ENCODE results near the gene TDRD1. TPM values are rescaled to one million over a fixed set of nuclear protein-coding genes. Genes with fewer than 3 reads are reported as not detected.

Gene TDRD1
- total RNA-seq, 1 donor from 2014 or later, result 1.9 TPM

DNA sequence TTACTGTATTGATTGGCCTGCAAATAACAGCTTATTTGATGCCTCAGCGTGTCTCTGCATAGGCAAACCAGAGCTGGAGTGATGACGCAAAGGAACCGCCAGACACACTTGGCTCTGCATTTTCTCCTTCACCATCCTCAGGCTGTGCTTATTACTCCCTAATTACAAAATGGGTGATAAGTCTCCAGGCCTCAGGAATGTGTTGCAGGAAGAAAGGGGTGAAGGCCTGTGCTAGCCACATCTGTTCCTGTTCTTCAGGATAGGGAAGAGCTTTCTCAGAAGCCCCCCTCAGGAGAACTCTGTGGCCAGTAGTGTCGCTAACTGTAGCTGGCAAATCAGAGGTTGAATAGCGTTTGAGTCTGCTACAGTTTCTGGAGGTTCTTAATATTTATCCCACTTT lies 5.1 kb downstream of the TDRD1 start:
- no peak overlapping the region for H3K4me3 ChIP-seq
- intact Hi-C loops (cut with micrococcal nuclease), result no loop called here
- DNase-seq, result no peak
- TF ChIP-seq, protein P1, sequence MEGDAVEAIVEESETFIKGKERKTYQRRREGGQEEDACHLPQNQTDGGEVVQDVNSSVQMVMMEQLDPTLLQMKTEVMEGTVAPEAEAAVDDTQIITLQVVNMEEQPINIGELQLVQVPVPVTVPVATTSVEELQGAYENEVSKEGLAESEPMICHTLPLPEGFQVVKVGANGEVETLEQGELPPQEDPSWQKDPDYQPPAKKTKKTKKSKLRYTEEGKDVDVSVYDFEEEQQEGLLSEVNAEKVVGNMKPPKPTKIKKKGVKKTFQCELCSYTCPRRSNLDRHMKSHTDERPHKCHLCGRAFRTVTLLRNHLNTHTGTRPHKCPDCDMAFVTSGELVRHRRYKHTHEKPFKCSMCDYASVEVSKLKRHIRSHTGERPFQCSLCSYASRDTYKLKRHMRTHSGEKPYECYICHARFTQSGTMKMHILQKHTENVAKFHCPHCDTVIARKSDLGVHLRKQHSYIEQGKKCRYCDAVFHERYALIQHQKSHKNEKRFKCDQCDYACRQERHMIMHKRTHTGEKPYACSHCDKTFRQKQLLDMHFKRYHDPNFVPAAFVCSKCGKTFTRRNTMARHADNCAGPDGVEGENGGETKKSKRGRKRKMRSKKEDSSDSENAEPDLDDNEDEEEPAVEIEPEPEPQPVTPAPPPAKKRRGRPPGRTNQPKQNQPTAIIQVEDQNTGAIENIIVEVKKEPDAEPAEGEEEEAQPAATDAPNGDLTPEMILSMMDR (IDR thresholded peaks at IDR 0.05; ENCODE audit: borderline replicate concordance), result no peak
- H3K27ac ChIP-seq (replicated peaks), result no peak overlapping the region
- no peaks in the 10 kb centered on the region for H3K36me3 ChIP-seq
- no peaks in the 10 kb centered on the region for H3K27me3 ChIP-seq (ENCODE audit: low read depth)
- no peaks in the 10 kb centered on the region for H3K9me3 ChIP-seq (replicated peaks)
- H3K4me1 ChIP-seq, result peaks cover 11% of the 10 kb centered on the region

DNA sequence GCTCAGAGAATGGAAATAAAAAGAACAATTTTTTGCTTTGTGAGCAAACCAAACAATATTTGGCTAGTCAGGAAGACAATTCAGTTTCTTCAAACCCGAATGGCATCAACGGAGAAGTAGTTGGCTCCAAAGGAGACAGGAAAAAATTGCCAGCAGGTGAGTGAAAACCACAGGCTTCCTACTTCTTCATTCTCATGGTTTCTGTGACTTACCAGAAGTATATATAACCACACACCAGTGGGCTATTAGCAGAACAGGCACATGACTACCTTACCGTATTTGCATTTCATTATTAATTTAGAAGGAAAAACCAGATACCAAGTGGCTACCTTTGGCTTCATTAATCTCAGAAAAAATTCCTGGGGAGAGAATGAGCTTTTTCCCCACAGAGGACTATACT lies 8.8 kb downstream of the TDRD1 start:
- TF ChIP-seq, protein P1 (IDR thresholded peaks at IDR 0.05; ENCODE audit: borderline replicate concordance), result no peak
- Histone ChIP-seq H3K36me3 (no peaks in the 10 kb centered on the region), H3K4me3 (no peak overlapping the region), H3K27me3 (ENCODE audit: low read depth) (no peaks in the 10 kb centered on the region), H3K4me1 (no peaks in the 10 kb centered on the region), H3K9me3 (replicated peaks) (no peaks in the 10 kb centered on the region), H3K27ac (replicated peaks) (no peak overlapping the region)
- intact Hi-C loops (cut with micrococcal nuclease), result no loop called here
- DNase-seq, result no peak

DNA sequence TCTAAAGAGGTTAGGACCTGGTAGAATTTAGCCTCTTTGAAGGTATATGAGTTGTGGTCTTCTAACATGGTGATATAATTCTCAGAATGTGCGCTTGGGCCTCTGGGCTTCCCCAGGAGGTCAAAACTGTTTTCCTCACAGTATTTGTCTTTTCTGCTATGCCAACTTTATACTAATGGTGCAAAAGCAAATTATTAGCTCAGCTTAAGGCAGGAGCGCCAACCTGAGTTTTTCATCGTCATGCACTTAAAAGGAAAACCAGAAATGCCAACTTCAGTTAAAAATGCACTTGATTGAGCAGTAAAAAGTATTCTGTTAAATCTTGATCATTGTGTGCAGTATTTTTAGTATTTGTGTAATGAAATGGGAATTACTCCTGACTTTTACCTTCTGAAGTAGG lies 9.7 kb downstream of the TDRD1 start:
- Histone ChIP-seq H3K36me3 (no peaks in the 10 kb centered on the region), H3K27me3 (ENCODE audit: low read depth) (no peaks in the 10 kb centered on the region), H3K4me3 (no peak overlapping the region), H3K27ac (replicated peaks) (no peak overlapping the region), H3K9me3 (replicated peaks) (no peaks in the 10 kb centered on the region), H3K4me1 (no peaks in the 10 kb centered on the region)
- no peak for DNase-seq
- TF ChIP-seq, protein P1 (IDR thresholded peaks at IDR 0.05; ENCODE audit: borderline replicate concordance), result no peak
- intact Hi-C loops (cut with micrococcal nuclease), result no loop called here

DNA sequence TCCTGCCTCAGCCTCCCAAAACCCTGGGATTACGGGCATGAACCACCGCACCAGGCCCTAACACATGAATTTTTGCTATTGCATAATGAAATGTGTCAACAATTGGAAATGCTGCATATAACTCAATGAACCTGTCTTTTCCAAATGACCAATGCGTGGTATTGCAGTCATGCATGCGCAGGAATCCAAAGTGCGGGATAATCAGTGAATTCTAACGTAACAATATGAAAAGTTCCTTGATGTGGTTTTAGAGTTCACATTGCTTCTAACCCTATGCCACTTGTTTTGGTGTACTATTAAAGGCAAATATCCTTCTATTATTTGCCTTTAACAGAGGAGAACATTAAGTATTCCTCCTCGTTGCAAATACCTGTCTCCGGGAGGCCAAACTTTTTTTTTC lies 10.5 kb downstream of the TDRD1 start:
- Histone ChIP-seq H3K36me3 (no peaks in the 10 kb centered on the region), H3K9me3 (replicated peaks) (no peaks in the 10 kb centered on the region), H3K27ac (replicated peaks) (no peak overlapping the region), H3K4me3 (no peak overlapping the region), H3K27me3 (ENCODE audit: low read depth) (no peaks in the 10 kb centered on the region), H3K4me1 (no peaks in the 10 kb centered on the region)
- intact Hi-C loops (cut with micrococcal nuclease), result no loop called here
- DNase-seq, result no peak
- TF ChIP-seq, protein P1 (IDR thresholded peaks at IDR 0.05; ENCODE audit: borderline replicate concordance), result no peak

DNA sequence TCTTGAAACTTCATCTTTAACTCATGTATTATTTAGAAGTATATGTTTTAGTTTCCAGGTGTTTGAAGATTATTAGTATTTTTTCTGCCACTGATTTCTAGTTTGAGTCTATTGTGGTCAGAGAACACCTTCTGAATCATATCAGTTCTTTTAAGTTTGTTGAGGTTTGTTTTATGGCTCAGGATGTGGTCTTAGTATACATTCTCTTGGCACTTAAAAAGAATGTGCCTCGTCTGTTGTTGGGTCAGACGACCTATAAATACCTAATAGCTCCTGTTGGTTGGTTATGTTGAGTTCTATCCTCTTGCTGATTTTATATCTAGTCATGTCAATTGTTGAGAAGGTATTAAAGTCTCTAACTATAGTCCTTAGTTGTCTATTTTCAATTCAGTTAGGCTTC lies 15.9 kb downstream of the TDRD1 start:
- H3K9me3 ChIP-seq (replicated peaks), result no peaks in the 10 kb centered on the region
- no peak for DNase-seq
- H3K27me3 ChIP-seq (ENCODE audit: low read depth), result no peaks in the 10 kb centered on the region
- H3K4me1 ChIP-seq, result no peaks in the 10 kb centered on the region
- TF ChIP-seq, protein P1 (IDR thresholded peaks at IDR 0.05; ENCODE audit: borderline replicate concordance), result no peak
- intact Hi-C loops (cut with micrococcal nuclease), result no loop called here
- H3K27ac ChIP-seq (replicated peaks), result no peak overlapping the region
- no peak overlapping the region for H3K4me3 ChIP-seq
- H3K36me3 ChIP-seq, result no peaks in the 10 kb centered on the region

DNA sequence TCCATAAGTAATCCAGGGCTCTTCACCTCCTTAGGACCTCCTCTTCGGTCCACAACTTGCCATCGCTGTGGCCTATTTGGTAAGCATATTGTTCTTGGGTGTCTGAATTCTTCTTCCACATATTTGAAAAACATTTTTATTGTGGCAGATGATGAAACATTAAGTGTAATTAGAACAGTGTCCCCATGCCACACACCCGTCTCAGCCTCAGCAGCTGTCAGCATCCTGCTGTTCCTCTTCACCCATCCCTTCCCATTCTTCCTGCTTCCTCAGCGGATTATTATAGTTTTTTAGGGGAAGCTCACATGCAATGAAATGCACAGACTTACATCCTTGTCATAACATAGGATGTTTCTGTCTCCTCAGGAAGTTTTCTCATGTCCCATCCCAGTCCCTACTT lies 20.1 kb downstream of the TDRD1 start:
- H3K27me3 ChIP-seq (ENCODE audit: low read depth), result no peaks in the 10 kb centered on the region
- intact Hi-C loops (cut with micrococcal nuclease), result no loop called here
- no peak overlapping the region for H3K27ac ChIP-seq (replicated peaks)
- TF ChIP-seq, protein P1 (IDR thresholded peaks at IDR 0.05; ENCODE audit: borderline replicate concordance), result no peak
- H3K9me3 ChIP-seq (replicated peaks), result no peaks in the 10 kb centered on the region
- DNase-seq, result no peak
- H3K4me3 ChIP-seq, result no peak overlapping the region
- no peaks in the 10 kb centered on the region for H3K36me3 ChIP-seq
- H3K4me1 ChIP-seq, result no peaks in the 10 kb centered on the region
